GM21737 (cell line): ENCODE measurements around the gene GIMAP4.
"Not testable (repeated sequence)": the region's sequence is repeated elsewhere in the genome, so short reads cannot be mapped to it uniquely, and the experiment has no call there.

Experiments used
- ATAC-seq: cut with Tn5 transposase; IDR thresholded peaks from one replicate; pipeline ENCODE4 v1.9.1; 2021; ENCODE audit warnings: mild to moderate bottlenecking, moderate library complexity; ENCODE audit not compliant: unreplicated experiment

The GIMAP4 gene

GRCh38 chr7:150567169-150567568 lies at the start of gene GIMAP4:
Gene GIMAP4 (plus strand): TSS chr7:150567390. CDS start chr7:150569902, 2,512 bp downstream.
- ATAC-seq: no peak

GRCh38 chr7:150519310-150519709 lies 47.9 kb upstream of the GIMAP4 start:
- no peak for ATAC-seq

GRCh38 chr7:150520145-150520544 lies 47.0 kb upstream of the GIMAP4 start:
- ATAC-seq: no peak

GRCh38 chr7:150522931-150523330 lies 44.3 kb upstream of the GIMAP4 start:
- ATAC-seq: not testable (repeated sequence)

GRCh38 chr7:150524018-150524417 lies 43.2 kb upstream of the GIMAP4 start:
- ATAC-seq: no peak

GRCh38 chr7:150531704-150532103 lies 35.5 kb upstream of the GIMAP4 start:
- ATAC-seq: no peak

GRCh38 chr7:150538259-150538658 lies 28.9 kb upstream of the GIMAP4 start:
- ATAC-seq: no peak

GRCh38 chr7:150553163-150553562 lies 14.0 kb upstream of the GIMAP4 start:
- ATAC-seq: no peak

GRCh38 chr7:150556521-150557138 lies 10.6 kb upstream of the GIMAP4 start:
- no peak for ATAC-seq

- ATAC-seq: no peak
Measured at GRCh38 chr7:150560486-150560885, 6.7 kb upstream of the GIMAP4 start.

GRCh38 chr7:150562919-150563318 lies 4.3 kb upstream of the GIMAP4 start:
- ATAC-seq: no peak

- no peak for ATAC-seq
Measured at GRCh38 chr7:150564006-150564405, 3.2 kb upstream of the GIMAP4 start.

GRCh38 chr7:150564566-150564965 lies 2.6 kb upstream of the GIMAP4 start:
- ATAC-seq: no peak

- ATAC-seq: no peak
Measured at GRCh38 chr7:150565239-150565638, 2.0 kb upstream of the GIMAP4 start.

GRCh38 chr7:150566123-150566522 lies 1.1 kb upstream of the GIMAP4 start:
- no peak for ATAC-seq

GRCh38 chr7:150566572-150566971 lies 618 bp upstream of the GIMAP4 start:
- no peak for ATAC-seq

GRCh38 chr7:150567871-150568301 lies 696 bp downstream of the GIMAP4 start:
- ATAC-seq: no peak

- ATAC-seq: no peak
Measured at GRCh38 chr7:150568714-150569113, 1.5 kb downstream of the GIMAP4 start.

- ATAC-seq: no peak
Measured at GRCh38 chr7:150569245-150569955, 2.2 kb downstream of the GIMAP4 start.

- no peak for ATAC-seq
Measured at GRCh38 chr7:150570556-150571465, 3.6 kb downstream of the GIMAP4 start.

GRCh38 chr7:150572496-150572895 lies 5.3 kb downstream of the GIMAP4 start:
- no peak for ATAC-seq
